Parathyroid adenoma (tissue), 2 donors: ENCODE measurements around the gene GPC5.
A peak's percentile ranks its signal among the peaks of the same experiment; 100 is the strongest.

Experiments used
- H2AFZ ChIP-seq: fragments of 300-600 bp; sonication (generic); one replicate; pipeline ENCODE4 v1.7.0; 2017; ENCODE audit warnings: antibody characterized with exemption, mild to moderate bottlenecking
- H3K27ac ChIP-seq: fragments of 300-600 bp; sonication (generic); one replicate; pipeline ENCODE4 v1.7.0; 2017
- H3K27me3 ChIP-seq: fragments of 300-600 bp; sonication (generic); one replicate; pipeline ENCODE4 v1.7.0; 2017; ENCODE audit warnings: low read length; ENCODE audit not compliant: control insufficient read depth, insufficient read depth
- H3K36me3 ChIP-seq: fragments of 300-600 bp; sonication (generic); one replicate; pipeline ENCODE4 v1.7.0; 2017; ENCODE audit warnings: low read length; ENCODE audit not compliant: control insufficient read depth, insufficient read depth
- H3K4me1 ChIP-seq: fragments of 300-600 bp; sonication (generic); one replicate; pipeline ENCODE4 v1.7.0; 2017; ENCODE audit warnings: control low read depth
- H3K4me2 ChIP-seq: fragments of 300-600 bp; sonication (generic); one replicate; pipeline ENCODE4 v1.7.0; 2017; ENCODE audit warnings: low read length
- H3K4me3 ChIP-seq: fragments of 300-600 bp; sonication (generic); one replicate; pipeline ENCODE4 v1.7.0; 2017; ENCODE audit warnings: low read depth, low read length
- H3K79me2 ChIP-seq: fragments of 300-600 bp; sonication (generic); one replicate; pipeline ENCODE4 v1.7.0; 2017; ENCODE audit warnings: control low read depth
- H3K9ac ChIP-seq: fragments of 300-600 bp; sonication (generic); one replicate; pipeline ENCODE4 v1.7.0; 2017; ENCODE audit warnings: mild to moderate bottlenecking
- H3K9me3 ChIP-seq: fragments of 300-600 bp; sonication (generic); one replicate; pipeline ENCODE4 v1.7.0; 2017; ENCODE audit warnings: low read length; ENCODE audit not compliant: control insufficient read depth
- CTCF ChIP-seq: fragments of 300-600 bp; sonication (generic); IDR thresholded peaks from one replicate; pipeline ENCODE4 v1.7.0; 2017; ENCODE audit warnings: antibody characterized with exemption, mild to moderate bottlenecking
- donor health status: primary hyperparathyroidism.

Gene GPC5

DNA sequence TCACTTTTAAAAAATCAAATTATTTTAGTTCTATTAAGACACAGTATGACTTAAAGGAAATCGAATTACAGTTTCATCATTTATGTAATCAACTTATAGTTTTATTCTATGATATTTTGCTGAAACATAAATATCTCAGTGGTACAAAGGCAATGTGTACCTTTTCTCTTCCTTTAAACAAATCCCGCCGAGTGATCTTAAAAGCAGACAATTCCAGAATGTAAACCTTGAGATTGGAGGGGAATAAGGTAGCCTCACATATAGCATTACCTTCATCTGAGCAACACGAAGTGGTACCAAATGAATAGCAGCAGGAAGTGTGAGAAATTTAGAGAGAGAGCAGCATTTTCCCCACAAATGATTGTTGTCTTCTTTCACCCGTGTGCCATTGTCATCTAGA is 986.0 kb downstream of the GPC5 start:
- H3K9ac ChIP-seq: no peak overlapping the region
- no peak overlapping the region for H3K4me2 ChIP-seq
- no peak overlapping the region for H2AFZ ChIP-seq
- no peak overlapping the region for H3K27ac ChIP-seq
- H3K4me1 ChIP-seq: peaks cover 5% of the 10 kb centered on the region
- H3K9me3 ChIP-seq: peaks cover 3% of the 10 kb centered on the region
- no peaks in the 10 kb centered on the region for H3K36me3 ChIP-seq
- no peak overlapping the region for H3K4me3 ChIP-seq
- H3K27me3 ChIP-seq: no peaks in the 10 kb centered on the region
- no peaks in the 10 kb centered on the region for H3K79me2 ChIP-seq
- TF ChIP-seq CTCF: no peak

GRCh38 chr13:92387245-92387644 is 988.8 kb downstream of the GPC5 start:
- H3K4me3 ChIP-seq: no peak overlapping the region
- peaks cover 5% of the 10 kb centered on the region for H3K4me1 ChIP-seq
- TF ChIP-seq CTCF: no peak
- no peak overlapping the region for H2AFZ ChIP-seq
- no peak overlapping the region for H3K27ac ChIP-seq
- peaks cover 3% of the 10 kb centered on the region for H3K9me3 ChIP-seq
- no peak overlapping the region for H3K9ac ChIP-seq
- no peaks in the 10 kb centered on the region for H3K36me3 ChIP-seq
- H3K27me3 ChIP-seq: no peaks in the 10 kb centered on the region
- H3K79me2 ChIP-seq: no peaks in the 10 kb centered on the region
- H3K4me2 ChIP-seq: no peak overlapping the region

- no peak overlapping the region for H3K4me3 ChIP-seq
- no peak overlapping the region for H3K4me2 ChIP-seq
- TF ChIP-seq CTCF: no peak
- no peaks in the 10 kb centered on the region for H3K4me1 ChIP-seq
- H3K9ac ChIP-seq: no peak overlapping the region
- peaks cover 3% of the 10 kb centered on the region for H3K9me3 ChIP-seq
- peak overlapping the region; percentile 44 for H3K27ac ChIP-seq
- H2AFZ ChIP-seq: no peak overlapping the region
- H3K36me3 ChIP-seq: no peaks in the 10 kb centered on the region
- H3K79me2 ChIP-seq: no peaks in the 10 kb centered on the region
- no peaks in the 10 kb centered on the region for H3K27me3 ChIP-seq
Measured at GRCh38 chr13:92390217-92390616, 991.8 kb downstream of the GPC5 start.

- Histone ChIP-seq H3K4me1 (no peaks in the 10 kb centered on the region), H3K9ac (no peak overlapping the region), H3K9me3 (no peaks in the 10 kb centered on the region), H3K36me3 (no peaks in the 10 kb centered on the region), H3K4me3 (no peak overlapping the region), H3K79me2 (no peaks in the 10 kb centered on the region), H3K27me3 (no peaks in the 10 kb centered on the region), H3K4me2 (no peak overlapping the region), H2AFZ (no peak overlapping the region), H3K27ac (no peak overlapping the region)
- TF ChIP-seq CTCF: no peak
Measured at GRCh38 chr13:92403606-92404005, 1005.2 kb downstream of the GPC5 start.

- no peak overlapping the region for H3K27ac ChIP-seq
- no peak overlapping the region for H3K9ac ChIP-seq
- no peaks in the 10 kb centered on the region for H3K27me3 ChIP-seq
- TF ChIP-seq CTCF: no peak
- no peak overlapping the region for H3K4me3 ChIP-seq
- H3K36me3 ChIP-seq: no peaks in the 10 kb centered on the region
- H3K4me1 ChIP-seq: no peaks in the 10 kb centered on the region
- H3K9me3 ChIP-seq: no peaks in the 10 kb centered on the region
- H2AFZ ChIP-seq: no peak overlapping the region
- no peaks in the 10 kb centered on the region for H3K79me2 ChIP-seq
- no peak overlapping the region for H3K4me2 ChIP-seq
Measured at GRCh38 chr13:92407858-92408257, 1009.4 kb downstream of the GPC5 start.
